HCT116 (cell line): ENCODE data around the gene FOS. TPM values are rescaled to one million over a fixed set of nuclear protein-coding genes. Genes with fewer than 3 reads are reported as not detected.

Source experiments
- ATAC-seq: fragments of 200-7000 bp; cut with Tn5 transposase; 2 replicates; pipeline ENCODE4 v1.9.1; 2020; ENCODE audit warnings: mild to moderate bottlenecking, moderate library complexity
- BruUV-seq: library from RNA; stranded (reverse); fragments of 400-500 nt; replicated peaks from 2 replicates; lab custom pipeline; 2021; lab: Mats Ljungman, UMichigan
- CTCF ChIA-PET: fragments of 300-600 bp; sonication (Branson Sonifier 250); formaldehyde crosslinking; loops from one replicate; lab custom pipeline; 2021; ENCODE audit warnings: antibody characterized with exemption; lab: Charles Lee
- POLR2A ChIA-PET: fragments of 300-600, 350-600 bp; sonication (Branson Sonifier 250); formaldehyde crosslinking; loops from one replicate; lab custom pipeline; 2021; ENCODE audit warnings: antibody characterized with exemption; lab: Charles Lee
- RAD21 ChIA-PET, 2 experiments: fragments of 300-600 bp; sonication (Branson Sonifier 250); formaldehyde crosslinking; loops; one replicate each; lab custom pipeline; 2023; ENCODE audit warnings: low total read pairs in 2 of 2; ENCODE audit not compliant: uncharacterized antibody in 2 of 2, unreplicated experiment in 2 of 2, low non-redundant PET in 1 of 2; lab: Charles Lee
- DNase-seq: peaks from one replicate; pipeline ENCODE4 v3.0.0-alpha.2; 2010; ENCODE audit warnings: low read depth, low spot score
- H2AFZ ChIP-seq: fragments of 200-600 bp; shearing (Covaris generic), sonication (generic); 2 replicates; pipeline ENCODE4 v1.6.1; 2017; ENCODE audit warnings: low read depth, mixed run types, mixed read lengths, antibody characterized with exemption, low read length; ENCODE audit not compliant: poor library complexity, severe bottlenecking
- H3K27ac ChIP-seq: 2 replicates; pipeline ENCODE4 v1.5.1; 2012; ENCODE audit warnings: low read depth, low read length
- H3K27me3 ChIP-seq: fragments of 200-600 bp; sonication (generic); 2 replicates; pipeline ENCODE4 v1.6.1; 2016; ENCODE audit warnings: mixed run types, low read length, mixed read lengths; ENCODE audit not compliant: insufficient read depth
- H3K36me3 ChIP-seq, 2 experiments: fragments of 200-500 bp in 1 of 2; fragments of 200-600 bp in 1 of 2; sonication (Bioruptor generic) in 1 of 2; sonication (generic) in 1 of 2; 2 replicates each; pipeline versions ENCODE4 v1.5.1 to v1.6.1; 2014 to 2016; ENCODE audit warnings: low read length in 2 of 2, inconsistent platforms in 1 of 2, mixed read lengths in 1 of 2, mixed run types in 1 of 2; ENCODE audit not compliant: insufficient read depth in 2 of 2, control insufficient read depth in 1 of 2
- H3K4me1 ChIP-seq, 2 experiments: fragments of 200-600 bp in 1 of 2; sonication (generic) in 1 of 2; 2 replicates each; pipeline versions ENCODE4 v1.5.1 to v1.6.1; 2012 to 2017; ENCODE audit warnings: low read length in 2 of 2, inconsistent platforms in 1 of 2, mild to moderate bottlenecking in 1 of 2, mixed read lengths in 1 of 2, mixed run types in 1 of 2, moderate library complexity in 1 of 2; ENCODE audit not compliant: insufficient read depth in 2 of 2, control insufficient read depth in 1 of 2
- H3K4me2 ChIP-seq: fragments of 200-600 bp; sonication (generic); 2 replicates; pipeline ENCODE4 v1.6.1; 2017; ENCODE audit warnings: mixed run types, low read length, mixed read lengths
- H3K4me3 ChIP-seq, 2 experiments: fragments of 200-600 bp in 1 of 2; sonication (generic) in 1 of 2; replicated peaks in 1 of 2; 2 replicates each; pipeline ENCODE4 v1.5.1; 2011 to 2016; ENCODE audit warnings: low read length in 2 of 2, control low read depth in 1 of 2, low read depth in 1 of 2, mild to moderate bottlenecking in 1 of 2, mixed read lengths in 1 of 2, mixed run types in 1 of 2
- H3K79me2 ChIP-seq: fragments of 200-600 bp; sonication (generic); 2 replicates; pipeline ENCODE4 v1.6.1; 2017; ENCODE audit warnings: mild to moderate bottlenecking, mixed run types, low read length, moderate library complexity, mixed read lengths; ENCODE audit not compliant: insufficient read depth
- H3K9ac ChIP-seq: fragments of 200-600 bp; sonication (generic); 2 replicates; pipeline ENCODE4 v1.6.1; 2016; ENCODE audit warnings: low read length, mixed read lengths
- H3K9me2 ChIP-seq: fragments of 200-600 bp; sonication (generic), shearing (Covaris generic); 2 replicates; pipeline ENCODE4 v1.6.1; 2017; ENCODE audit warnings: mixed run types, mild to moderate bottlenecking, moderate library complexity; ENCODE audit not compliant: insufficient read depth
- H3K9me3 ChIP-seq, 2 experiments: fragments of 200-500 bp in 1 of 2; fragments of 200-600 bp in 1 of 2; sonication (Bioruptor generic) in 1 of 2; sonication (generic) in 1 of 2; 2 replicates each; pipeline ENCODE4 v1.6.1; 2014 to 2017; ENCODE audit warnings: low read length in 2 of 2, mixed read lengths in 2 of 2, inconsistent platforms in 1 of 2, low read depth in 1 of 2, mild to moderate bottlenecking in 1 of 2, mixed run types in 1 of 2, moderate library complexity in 1 of 2; ENCODE audit not compliant: control insufficient read depth in 1 of 2, insufficient read depth in 1 of 2
- H4K20me1 ChIP-seq: fragments of 200-600 bp; sonication (generic), shearing (Covaris generic); 2 replicates; pipeline ENCODE4 v1.6.1; 2017; ENCODE audit warnings: mixed run types, mild to moderate bottlenecking, moderate library complexity; ENCODE audit not compliant: insufficient read depth
- EGR1 ChIP-seq: IDR thresholded peaks from 2 replicates; pipeline ENCODE4 v1.6.1; 2012; ENCODE audit warnings: low read depth
- FOSL1 ChIP-seq: IDR thresholded peaks from 2 replicates; pipeline ENCODE4 v1.6.1; 2012; ENCODE audit warnings: low read depth
- YY1 ChIP-seq: IDR thresholded peaks from 2 replicates; pipeline ENCODE4 v1.6.1; 2011; ENCODE audit warnings: low read length, low read depth, moderate library complexity, mild to moderate bottlenecking; ENCODE audit not compliant: insufficient replicate concordance; ENCODE audit errors: extremely low read depth
- ZFX ChIP-seq: fragments of 450-650 bp; IDR thresholded peaks from 2 replicates; pipeline ENCODE4 v1.6.1; 2017
- intact Hi-C: fragments of 100-400 bp; cut with micrococcal nuclease; formaldehyde crosslinking; loops from 2 replicates; pipeline ENCODE4 v1.10.0; 2022
- total RNA-seq: library from RNA; stranded (reverse); gene quantifications from one replicate; pipeline ENCODE4 v1.2.1, GENCODE V29; 2021; ENCODE audit not compliant: unreplicated experiment
- TF ChIP-seq, protein P1 (sequence below), 3 experiments: fragments of 200-600 bp in 1 of 3; sonication (generic) in 1 of 3; IDR thresholded peaks in 2 of 3; conservative IDR thresholded peaks in 1 of 3; 2 replicates each; pipeline ENCODE4 v1.5.1; 2012 to 2017; ENCODE audit warnings: low read depth in 2 of 3, low read length in 2 of 3, antibody characterized with exemption in 1 of 3, borderline replicate concordance in 1 of 3, control low read depth in 1 of 3, mild to moderate bottlenecking in 1 of 3, mixed read lengths in 1 of 3, mixed run types in 1 of 3, moderate library complexity in 1 of 3; ENCODE audit not compliant: insufficient read depth in 1 of 3

FOS gene
- total RNA-seq, 1 experiment from 2014 or later, result 50.4 TPM

- Histone ChIP-seq H3K27ac (peak overlapping the region; percentile 52), H3K4me1 (peaks cover 22 to 31% of the 10 kb centered on the region in 2 experiments), H4K20me1 (no peaks in the 10 kb centered on the region), H3K36me3 (no peaks in the 10 kb centered on the region), H2AFZ (peak overlapping the region; percentile 76), H3K27me3 (no peaks in the 10 kb centered on the region), H3K4me2 (peak overlapping the region; percentile 86), H3K9me3 (no peaks in the 10 kb centered on the region), H3K79me2 (no peaks in the 10 kb centered on the region), H3K9me2 (no peaks in the 10 kb centered on the region), H3K4me3 (peak overlapping the region; percentile 47 to 63), H3K9ac (peak overlapping the region; percentile 71)
- intact Hi-C loops, result loop anchor here (1.0 to 2.0 kb wide), 3 partner anchors 16 to 118 kb away; partner anchors contain the start of genes FOS and TMED10
- no peak for TF ChIP-seq FOSL1
- TF ChIP-seq, protein P1, sequence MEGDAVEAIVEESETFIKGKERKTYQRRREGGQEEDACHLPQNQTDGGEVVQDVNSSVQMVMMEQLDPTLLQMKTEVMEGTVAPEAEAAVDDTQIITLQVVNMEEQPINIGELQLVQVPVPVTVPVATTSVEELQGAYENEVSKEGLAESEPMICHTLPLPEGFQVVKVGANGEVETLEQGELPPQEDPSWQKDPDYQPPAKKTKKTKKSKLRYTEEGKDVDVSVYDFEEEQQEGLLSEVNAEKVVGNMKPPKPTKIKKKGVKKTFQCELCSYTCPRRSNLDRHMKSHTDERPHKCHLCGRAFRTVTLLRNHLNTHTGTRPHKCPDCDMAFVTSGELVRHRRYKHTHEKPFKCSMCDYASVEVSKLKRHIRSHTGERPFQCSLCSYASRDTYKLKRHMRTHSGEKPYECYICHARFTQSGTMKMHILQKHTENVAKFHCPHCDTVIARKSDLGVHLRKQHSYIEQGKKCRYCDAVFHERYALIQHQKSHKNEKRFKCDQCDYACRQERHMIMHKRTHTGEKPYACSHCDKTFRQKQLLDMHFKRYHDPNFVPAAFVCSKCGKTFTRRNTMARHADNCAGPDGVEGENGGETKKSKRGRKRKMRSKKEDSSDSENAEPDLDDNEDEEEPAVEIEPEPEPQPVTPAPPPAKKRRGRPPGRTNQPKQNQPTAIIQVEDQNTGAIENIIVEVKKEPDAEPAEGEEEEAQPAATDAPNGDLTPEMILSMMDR (IDR thresholded peaks at IDR 0.05 in 2 of 3, conservative IDR thresholded peaks at IDR 0.05 in 1 of 3; ENCODE audit: borderline replicate concordance in 1 of 3, insufficient read depth in 1 of 3, low read depth in 2 of 3, low read length in 2 of 3), result peak in 1 of 3 experiments; percentile 19; a peak in 1 of 6 replicates
- POLR2A ChIA-PET, result interaction anchor here (0.6 to 2.6 kb wide), 6 partner anchors 10 to 405 kb away, joined by 3 to 10 read pairs (median 4); partner anchors contain the start of genes FOS and PGF
- CTCF ChIA-PET, result interaction anchor here (0.9 to 3.1 kb wide), 8 partner anchors 9 to 434 kb away, joined by 3 to 12 read pairs (median 4); no protein-coding TSS in a partner anchor
- DNase-seq, result no peak
- TSS peak; percentile 89 for BruUV-seq
- peak; percentile 5; the same call in 1 of the 2 replicates for ATAC-seq
- RAD21 ChIA-PET, result interaction anchor here in 1 of 2 experiments (1.9 kb wide), 1 partner anchor 35 kb away, joined by 4 read pairs; no protein-coding TSS in a partner anchor
Observed at GRCh38 chr14:75294649-75295033, 16.0 kb downstream of the FOS start.

DNA sequence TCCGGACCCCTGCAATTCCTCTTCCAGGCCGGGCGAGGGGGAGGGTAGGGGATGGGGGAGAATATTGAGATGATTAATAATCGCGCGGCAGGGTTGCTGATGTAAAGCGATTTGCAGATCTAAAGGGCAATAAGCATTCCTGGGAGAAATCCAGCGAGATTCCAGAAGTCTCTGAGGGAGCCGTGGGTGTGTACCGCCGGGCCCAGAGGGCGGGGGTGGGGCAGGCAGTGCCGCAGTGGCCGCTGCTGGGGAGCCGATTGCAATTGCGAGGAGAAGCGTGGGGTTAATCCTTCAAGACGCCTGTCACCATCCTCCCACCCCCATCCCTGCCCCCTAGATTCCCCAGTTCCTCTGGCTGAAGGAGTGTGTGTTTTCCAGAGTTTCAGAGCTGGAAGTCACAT is 16.4 kb downstream of the FOS start:
- H3K4me3 ChIP-seq, result peak overlapping the region; percentile 47 to 63
- BruUV-seq, result no TSS peak
- no peaks in the 10 kb centered on the region for H4K20me1 ChIP-seq
- no peaks in the 10 kb centered on the region for H3K9me3 ChIP-seq
- H3K4me2 ChIP-seq, result peak overlapping the region; percentile 86
- H3K27ac ChIP-seq, result peak overlapping the region; percentile 52
- ChIA-PET POLR2A (interaction anchor here (0.6 to 2.6 kb wide), 9 partner anchors 10 to 433 kb away, joined by 3 to 10 read pairs (median 4); partner anchors contain the start of genes FOS and NEK9), RAD21 (interaction anchor here (0.7 to 1.9 kb wide), 5 partner anchors 15 to 224 kb away, joined by 3 to 6 read pairs (median 5); no protein-coding TSS in a partner anchor), CTCF (interaction anchor here (0.7 to 3.1 kb wide), 19 partner anchors 10 to 434 kb away, joined by 3 to 12 read pairs (median 4); no protein-coding TSS in a partner anchor)
- H3K4me1 ChIP-seq, result peaks cover 22 to 31% of the 10 kb centered on the region in 2 experiments
- no peaks in the 10 kb centered on the region for H3K36me3 ChIP-seq
- intact Hi-C loops, result loop anchor here (2.0 kb wide), 2 partner anchors 16 to 36 kb away; partner anchors contain the start of gene FOS
- no peaks in the 10 kb centered on the region for H3K79me2 ChIP-seq
- no peak for DNase-seq
- H3K9ac ChIP-seq, result peak overlapping the region; percentile 71
- ATAC-seq, result peak; percentile 33
- TF ChIP-seq EGR1 (peak; percentile 70), YY1 (no peak), ZFX (no peak)
- H3K27me3 ChIP-seq, result no peaks in the 10 kb centered on the region
- H3K9me2 ChIP-seq, result no peaks in the 10 kb centered on the region
- H2AFZ ChIP-seq, result peak overlapping the region; percentile 76
